Esophagus squamous epithelium (tissue), 4 donors: ENCODE measurements around the gene RNF220.

Experiments
- POLR2A ChIP-seq, 4 donors: fragments of 450-650 bp; IDR thresholded peaks; one replicate each; pipeline ENCODE4 v1.6.1; 2017; ENCODE audit warnings: antibody characterized with exemption in 4 of 4, mild to moderate bottlenecking in 4 of 4, moderate library complexity in 3 of 4
- TF ChIP-seq, protein P1 (sequence below), 6 experiments: fragments of 450-650 bp in 4 of 6; fragments of 200-600 bp in 2 of 6; sonication (generic) in 2 of 6; IDR thresholded peaks; one replicate each; pipeline ENCODE4 v1.5.1; 2016 to 2019; ENCODE audit warnings: antibody characterized with exemption in 6 of 6, mild to moderate bottlenecking in 4 of 6, moderate library complexity in 4 of 6

DNA sequence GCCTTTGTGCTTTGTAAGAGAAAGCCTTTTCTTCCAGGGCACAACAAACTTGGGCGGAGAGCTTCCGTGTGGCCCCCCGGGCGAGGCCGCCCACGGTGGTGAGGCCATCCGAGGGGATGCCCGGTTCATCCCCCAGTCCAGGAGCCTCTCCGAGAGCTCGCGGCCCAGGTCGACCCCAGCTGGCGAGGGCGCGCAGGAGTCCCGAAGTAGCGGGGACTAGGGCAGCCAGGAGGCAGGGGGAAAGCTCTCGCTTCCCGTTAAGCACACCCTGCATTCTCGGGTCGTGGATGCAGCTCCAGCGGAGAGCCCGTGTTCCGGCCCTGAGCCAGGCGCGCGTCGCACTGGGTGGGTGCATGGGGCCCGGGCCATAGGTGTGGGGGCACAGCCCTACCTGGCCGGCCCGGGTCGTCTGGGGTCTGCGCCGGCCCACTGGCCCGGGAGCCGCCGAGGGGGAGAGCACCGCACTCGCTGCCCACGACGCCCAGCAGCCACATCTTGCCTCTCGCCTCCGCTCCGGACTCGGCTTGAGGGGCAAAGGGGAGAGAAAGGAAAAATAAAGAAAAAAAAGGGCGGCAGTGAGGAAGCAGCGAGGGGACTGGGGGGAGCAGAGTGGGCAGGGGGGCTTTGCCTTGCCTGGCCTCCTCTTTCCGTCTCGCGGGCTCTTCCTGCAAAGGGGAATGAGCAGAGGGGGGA is 1.8 kb downstream of the RNF220 start:
- TF ChIP-seq, protein P1, sequence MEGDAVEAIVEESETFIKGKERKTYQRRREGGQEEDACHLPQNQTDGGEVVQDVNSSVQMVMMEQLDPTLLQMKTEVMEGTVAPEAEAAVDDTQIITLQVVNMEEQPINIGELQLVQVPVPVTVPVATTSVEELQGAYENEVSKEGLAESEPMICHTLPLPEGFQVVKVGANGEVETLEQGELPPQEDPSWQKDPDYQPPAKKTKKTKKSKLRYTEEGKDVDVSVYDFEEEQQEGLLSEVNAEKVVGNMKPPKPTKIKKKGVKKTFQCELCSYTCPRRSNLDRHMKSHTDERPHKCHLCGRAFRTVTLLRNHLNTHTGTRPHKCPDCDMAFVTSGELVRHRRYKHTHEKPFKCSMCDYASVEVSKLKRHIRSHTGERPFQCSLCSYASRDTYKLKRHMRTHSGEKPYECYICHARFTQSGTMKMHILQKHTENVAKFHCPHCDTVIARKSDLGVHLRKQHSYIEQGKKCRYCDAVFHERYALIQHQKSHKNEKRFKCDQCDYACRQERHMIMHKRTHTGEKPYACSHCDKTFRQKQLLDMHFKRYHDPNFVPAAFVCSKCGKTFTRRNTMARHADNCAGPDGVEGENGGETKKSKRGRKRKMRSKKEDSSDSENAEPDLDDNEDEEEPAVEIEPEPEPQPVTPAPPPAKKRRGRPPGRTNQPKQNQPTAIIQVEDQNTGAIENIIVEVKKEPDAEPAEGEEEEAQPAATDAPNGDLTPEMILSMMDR (IDR thresholded peaks at IDR 0.05) = no peak
- TF ChIP-seq POLR2A (IDR thresholded peaks at IDR 0.05) = no peak
